HG02798 (cell line): ENCODE measurements around the gene ATXN7L2.

Experiments
- ATAC-seq: cut with Tn5 transposase; IDR thresholded peaks from one replicate; pipeline ENCODE4 v1.9.1; 2021; ENCODE audit warnings: mild to moderate bottlenecking; ENCODE audit not compliant: unreplicated experiment, poor library complexity

Gene ATXN7L2

DNA sequence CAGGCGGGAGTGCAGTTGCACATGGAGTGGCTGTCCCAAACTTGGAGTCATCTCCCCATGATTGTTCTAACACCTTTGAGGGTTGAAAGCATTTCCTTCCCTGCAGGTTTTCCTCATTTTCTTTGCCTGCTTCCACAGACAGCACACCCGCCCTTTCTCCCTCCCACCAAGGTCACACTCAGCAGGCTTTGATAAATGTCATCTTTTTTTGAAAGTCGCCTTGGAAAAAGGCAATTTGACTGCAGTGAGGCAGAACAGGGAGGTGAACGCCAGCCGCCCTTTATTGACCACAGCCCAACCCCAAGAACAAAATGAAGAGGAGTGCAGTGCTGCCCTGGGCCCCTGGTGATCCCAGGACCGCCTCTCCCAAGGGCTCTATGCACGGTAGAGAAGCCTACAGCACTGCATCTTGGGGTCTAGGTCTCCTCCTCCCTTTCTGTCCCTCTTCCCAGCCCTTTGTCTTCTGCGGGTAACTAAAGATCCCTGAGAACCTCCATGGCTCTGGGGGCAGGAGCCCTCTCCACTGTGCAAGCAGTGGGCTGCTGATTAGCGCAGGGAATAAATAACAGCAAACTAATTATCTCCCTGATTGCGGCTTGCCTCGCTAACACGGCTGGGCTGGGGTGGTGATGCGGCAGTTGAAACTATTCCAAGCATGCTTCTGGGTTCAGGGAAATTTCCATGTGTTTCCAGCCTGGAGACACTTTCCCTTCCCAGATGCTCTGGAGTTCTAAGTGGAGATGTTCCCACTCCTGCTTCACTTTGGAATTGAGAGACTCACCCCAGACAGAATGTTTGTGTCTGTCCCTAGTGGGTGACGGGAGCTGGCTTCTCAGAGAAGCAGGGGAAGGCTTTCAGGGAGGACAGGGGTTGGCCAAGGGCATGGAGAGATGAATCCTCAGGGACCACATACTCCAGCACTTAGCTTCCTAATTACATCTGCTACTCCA lies 37.6 kb downstream of the ATXN7L2 start:
- ATAC-seq, result no peak

GRCh38 chr1:109522026-109522425 lies 38.3 kb downstream of the ATXN7L2 start:
- ATAC-seq, result no peak

DNA sequence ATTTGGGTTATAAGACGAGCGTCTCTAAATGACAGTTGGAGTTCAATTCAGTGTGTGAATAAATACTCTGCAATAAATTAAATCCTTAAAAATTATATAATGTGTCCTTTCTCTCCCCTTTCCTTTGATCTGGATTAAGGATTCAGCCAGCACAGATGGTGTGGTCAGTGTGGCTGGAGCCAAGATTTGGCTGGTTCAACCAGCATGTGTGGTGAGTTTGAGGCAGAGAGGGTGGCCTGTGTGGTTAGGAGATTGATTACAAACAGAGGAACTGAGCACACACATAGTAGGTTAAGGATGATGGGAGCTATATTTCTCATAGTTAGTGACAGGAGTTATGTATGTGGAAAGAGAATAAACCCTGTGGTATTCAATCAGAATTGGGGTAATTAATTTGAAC lies 40.0 kb downstream of the ATXN7L2 start:
- ATAC-seq, result no peak

DNA sequence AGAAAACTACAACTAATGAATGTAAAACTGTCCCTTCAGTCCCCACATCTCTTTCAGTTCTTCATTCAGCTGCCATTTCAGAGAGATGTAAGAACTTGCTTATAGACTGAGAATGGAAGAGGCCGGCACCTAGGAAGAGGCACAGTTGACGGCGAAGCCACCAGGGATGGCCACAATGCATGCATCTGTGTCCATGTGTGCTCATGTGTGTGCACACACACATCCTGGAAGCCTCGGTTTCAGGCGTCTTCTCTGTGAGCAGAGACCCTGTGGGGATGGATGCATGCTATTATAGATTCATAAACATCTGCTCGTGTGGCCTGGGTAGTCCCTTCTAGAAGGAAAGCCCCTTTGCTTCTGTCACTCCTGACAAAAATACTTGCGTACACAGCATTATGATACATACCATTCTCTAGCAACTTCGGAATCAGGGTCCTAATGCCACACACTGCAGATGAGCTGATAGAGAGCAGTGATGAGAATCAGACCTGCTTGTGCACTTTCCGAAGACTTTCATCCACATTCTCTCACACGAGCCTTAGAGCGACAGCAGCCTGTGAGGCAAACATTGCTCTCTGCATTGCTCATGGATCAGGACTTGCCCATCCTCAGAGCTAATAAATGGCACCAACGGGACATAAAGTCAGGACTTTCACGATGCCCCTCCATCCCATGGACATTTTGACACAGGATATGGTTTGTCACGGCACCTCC lies 43.5 kb downstream of the ATXN7L2 start:
- ATAC-seq, result peak; percentile 75

DNA sequence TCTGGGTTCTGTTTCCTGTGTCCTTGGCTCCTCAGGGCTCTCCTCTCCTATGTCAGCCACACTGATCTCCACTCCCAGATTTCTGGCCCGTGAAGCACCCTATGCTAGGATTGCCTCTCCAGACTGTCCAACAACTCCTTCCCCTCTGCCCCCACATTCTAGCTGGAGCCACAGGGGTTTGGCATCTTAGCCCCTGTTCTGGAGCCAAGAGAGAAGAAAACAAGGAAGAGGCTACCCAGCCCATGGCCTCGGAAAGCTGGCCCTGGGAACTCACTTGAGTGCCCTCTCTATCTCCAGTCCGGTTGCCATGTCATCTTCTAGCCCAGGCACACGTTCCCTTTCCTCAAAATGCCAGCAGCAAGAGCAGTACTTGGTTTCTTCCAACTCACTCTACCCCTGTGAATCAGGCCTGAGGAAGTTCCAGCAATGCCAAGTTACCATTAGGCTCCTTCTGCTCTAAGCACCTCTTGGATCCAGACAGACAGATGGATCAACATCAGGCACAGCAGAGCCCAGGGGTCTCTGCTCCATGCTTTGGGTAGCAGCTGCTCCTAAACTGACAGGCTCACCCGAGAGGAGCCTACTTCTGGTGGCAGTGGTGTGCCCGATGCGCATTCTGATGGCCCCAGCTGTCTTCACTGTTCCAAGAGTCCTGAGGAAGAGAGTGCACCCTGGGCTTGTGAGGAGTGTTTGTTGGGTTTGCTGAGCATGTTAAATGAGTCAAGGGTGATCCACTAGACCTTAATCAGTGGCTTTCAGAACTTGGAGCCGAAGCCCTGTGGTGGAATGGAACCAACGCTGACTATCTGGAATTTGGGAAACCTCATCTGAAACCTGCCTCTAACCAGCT lies 44.4 kb downstream of the ATXN7L2 start:
- ATAC-seq, result no peak

GRCh38 chr1:109528712-109529111 lies 45.0 kb downstream of the ATXN7L2 start:
- no peak for ATAC-seq

DNA sequence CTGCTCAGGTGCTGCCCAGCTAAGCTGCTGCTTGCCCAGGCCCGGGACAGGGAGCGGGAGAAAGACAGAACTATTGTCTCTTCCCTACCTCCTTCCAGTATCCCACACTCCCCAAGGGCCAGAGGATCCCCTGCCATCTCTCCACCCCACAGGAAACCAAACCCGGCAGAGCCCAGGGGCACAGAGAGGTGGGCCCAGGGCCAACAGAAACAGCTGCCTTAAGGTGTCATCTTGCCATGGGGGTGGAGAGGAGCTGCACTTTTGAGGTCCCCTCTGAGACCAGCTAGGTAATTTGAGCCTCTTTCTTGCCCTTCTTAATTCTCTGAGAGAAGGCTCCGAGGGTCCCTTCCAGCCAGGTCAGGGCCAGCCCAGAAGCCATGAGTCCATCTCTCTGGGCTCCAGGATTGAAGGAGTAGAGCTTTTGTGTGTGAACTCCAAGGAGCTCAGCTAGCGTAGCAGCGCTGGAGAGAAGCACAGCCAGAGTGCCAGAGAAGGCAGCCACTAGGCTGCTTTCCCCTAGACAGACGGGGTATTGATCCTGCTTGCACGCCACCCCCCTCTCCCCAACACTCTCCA lies 46.3 kb downstream of the ATXN7L2 start:
- no peak for ATAC-seq

- ATAC-seq, result no peak
Measured at GRCh38 chr1:109530457-109531087, 46.9 kb downstream of the ATXN7L2 start.

DNA sequence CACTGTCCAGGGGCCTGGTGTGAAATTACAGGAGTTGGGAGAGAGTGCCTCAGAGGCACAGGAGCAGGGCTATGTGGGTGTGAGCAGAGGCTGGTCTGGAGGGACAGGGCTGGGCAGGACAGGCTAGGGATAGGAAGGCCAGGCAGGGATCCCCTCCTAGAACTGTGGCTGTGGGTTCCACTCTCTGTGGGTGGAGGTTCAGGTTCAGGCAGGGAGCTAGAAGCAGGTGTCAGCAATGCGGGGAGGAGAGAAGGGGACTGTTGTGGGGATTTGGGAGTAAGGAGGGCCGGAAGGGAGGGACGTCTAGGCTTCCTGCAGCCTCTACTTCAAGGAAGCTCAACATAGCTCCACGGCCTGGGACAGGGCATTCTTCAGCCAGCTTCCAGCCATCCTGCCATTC lies 47.7 kb downstream of the ATXN7L2 start:
- ATAC-seq, result no peak

DNA sequence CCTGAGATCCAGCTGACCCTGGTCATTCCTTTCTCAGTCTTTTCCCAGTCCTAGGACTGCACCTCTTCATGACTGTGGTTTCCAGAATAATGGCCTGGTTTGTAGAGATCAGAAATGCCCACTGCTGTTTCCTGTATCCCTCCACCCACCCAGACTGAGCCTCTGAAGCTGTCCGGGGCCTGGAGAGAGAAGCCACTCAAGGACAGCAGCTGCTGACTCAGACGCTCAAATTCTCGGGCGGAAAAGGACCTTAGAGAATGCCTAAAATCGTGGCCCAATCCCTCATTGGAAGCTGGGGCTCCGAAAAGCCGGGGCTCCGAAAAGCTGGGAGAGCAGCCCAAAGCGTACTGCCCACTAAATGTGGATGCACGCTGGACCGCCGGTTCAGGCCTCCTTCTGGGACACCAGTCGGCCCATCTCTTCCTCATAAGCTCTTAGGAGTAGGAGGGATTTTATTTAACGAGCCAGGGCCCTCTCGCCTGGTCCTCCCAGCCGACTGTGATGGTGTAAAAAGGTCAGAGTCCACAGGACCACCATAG lies 48.2 kb downstream of the ATXN7L2 start:
- ATAC-seq, result no peak

- peak; percentile 67 for ATAC-seq
Measured at GRCh38 chr1:109532365-109533136, 48.8 kb downstream of the ATXN7L2 start.

GRCh38 chr1:109534307-109534858 lies 50.7 kb downstream of the ATXN7L2 start:
- ATAC-seq, result no peak

GRCh38 chr1:109535481-109535880 lies 51.8 kb downstream of the ATXN7L2 start:
- no peak for ATAC-seq

- no peak for ATAC-seq
Measured at GRCh38 chr1:109535971-109536491, 52.3 kb downstream of the ATXN7L2 start.

DNA sequence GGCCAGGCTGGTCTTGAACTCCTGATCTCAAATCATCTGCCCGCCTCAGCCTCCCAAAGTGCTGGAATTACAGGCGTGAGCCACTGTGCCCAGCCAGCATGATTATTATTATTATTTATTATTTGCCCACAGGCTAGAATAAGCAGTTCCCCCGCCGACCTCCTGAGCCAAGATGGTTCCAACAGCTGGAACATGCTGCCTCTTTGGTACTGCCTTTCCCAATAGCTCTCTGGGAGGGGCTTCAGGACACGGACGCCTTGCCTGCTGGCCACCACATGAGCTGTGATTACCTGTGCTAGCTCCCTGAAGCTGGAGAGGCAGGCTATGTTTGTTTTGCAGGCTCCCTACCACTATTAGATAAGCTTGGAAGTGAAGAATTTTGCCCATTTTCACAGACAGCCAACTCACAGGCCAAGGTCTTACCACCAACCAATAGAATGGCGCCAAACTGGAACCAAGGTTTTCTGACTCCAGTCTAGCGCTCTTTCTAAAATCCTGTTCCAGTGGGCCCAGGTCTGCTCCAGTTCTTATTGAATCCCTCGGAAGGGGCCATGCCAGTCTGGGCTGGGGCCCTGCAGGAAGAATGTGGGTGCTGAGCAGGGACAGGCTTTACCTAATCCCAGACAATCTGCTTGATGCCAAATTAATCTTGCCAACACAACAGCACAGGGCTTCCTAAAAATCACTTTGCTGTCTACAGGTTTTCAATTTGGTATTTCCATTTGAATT lies 53.9 kb downstream of the ATXN7L2 start:
- no peak for ATAC-seq

DNA sequence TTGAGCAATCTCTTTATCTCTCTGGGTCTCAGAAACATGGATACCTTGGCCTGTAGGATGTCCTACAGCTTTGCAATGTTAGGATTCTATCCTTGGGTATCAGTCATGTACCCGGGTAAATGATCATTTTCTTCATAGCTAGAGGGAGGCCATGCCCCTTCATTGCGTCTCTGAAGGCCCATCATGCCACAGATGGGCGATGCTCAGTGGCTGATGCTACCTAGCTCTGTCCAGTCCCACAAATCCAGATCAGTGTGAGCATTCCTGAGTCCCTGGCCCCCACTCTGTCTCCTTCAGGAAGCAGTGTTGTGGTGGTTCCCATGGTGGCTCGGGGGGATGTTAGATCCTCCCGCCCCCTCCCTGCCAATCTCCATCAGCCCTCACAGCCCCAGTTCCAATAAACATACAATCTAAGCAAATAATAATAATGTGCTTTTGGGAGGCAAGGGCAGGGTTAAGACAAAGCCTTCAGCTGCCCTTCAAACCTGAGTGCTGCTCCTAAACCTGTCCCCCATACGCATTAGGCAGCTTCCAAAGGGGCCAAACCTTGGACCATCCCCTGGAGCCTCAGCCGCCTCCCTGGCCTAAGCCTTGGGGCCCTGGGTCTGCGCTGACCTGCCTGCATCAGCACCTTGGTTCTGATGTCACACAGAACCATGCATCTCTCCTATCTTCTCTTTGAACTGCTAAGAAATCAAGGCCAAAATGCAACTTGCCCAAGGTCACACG lies 55.3 kb downstream of the ATXN7L2 start:
- no peak for ATAC-seq

DNA sequence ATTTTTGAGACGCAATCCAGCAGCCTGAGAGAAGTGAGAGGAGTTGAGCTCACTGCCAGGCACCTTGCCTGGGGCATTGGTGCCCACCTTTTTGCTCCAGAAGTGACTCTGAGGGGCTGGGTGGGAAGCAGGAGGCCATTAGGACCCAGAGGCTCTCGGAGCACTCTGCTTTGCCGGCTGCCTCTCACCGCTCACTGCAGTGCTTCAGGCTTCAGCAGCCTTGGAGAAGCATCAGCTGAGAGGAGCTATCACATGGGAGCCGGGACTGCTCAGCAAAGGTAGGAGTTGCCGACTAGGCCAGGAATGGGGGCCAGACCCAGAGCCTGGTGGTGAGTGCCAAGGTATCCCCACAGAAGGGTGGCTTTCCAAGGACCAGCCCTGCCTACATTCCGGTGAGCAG lies 56.0 kb downstream of the ATXN7L2 start, which contains the start of gene GPR61:
TSS of gene GPR61 (plus strand) at position 197 of the 400 bp plus-strand sequence. CDS start 3,151 bp downstream, outside the sequence.
- ATAC-seq, result no peak
